OCI-LY3 (cell line): ENCODE results near the gene EIF2D.

ENCODE experiments used
- EZH2phosphoT487 ChIP-seq: fragments of 200-600 bp; shearing (Covaris generic); IDR thresholded peaks from 2 replicates; pipeline ENCODE4 v1.6.1; 2018; ENCODE audit warnings: antibody characterized with exemption, mixed run types, low read depth
- TF ChIP-seq, protein P1 (sequence below): fragments of 200-600, 300-600 bp; sonication (generic); IDR thresholded peaks from 2 replicates; pipeline ENCODE4 v1.5.1; 2014; ENCODE audit warnings: antibody characterized with exemption, low read length, low read depth

GRCh38 chr1:206588492-206588891, 23.8 kb downstream of the EIF2D start:
- TF ChIP-seq, protein P1, sequence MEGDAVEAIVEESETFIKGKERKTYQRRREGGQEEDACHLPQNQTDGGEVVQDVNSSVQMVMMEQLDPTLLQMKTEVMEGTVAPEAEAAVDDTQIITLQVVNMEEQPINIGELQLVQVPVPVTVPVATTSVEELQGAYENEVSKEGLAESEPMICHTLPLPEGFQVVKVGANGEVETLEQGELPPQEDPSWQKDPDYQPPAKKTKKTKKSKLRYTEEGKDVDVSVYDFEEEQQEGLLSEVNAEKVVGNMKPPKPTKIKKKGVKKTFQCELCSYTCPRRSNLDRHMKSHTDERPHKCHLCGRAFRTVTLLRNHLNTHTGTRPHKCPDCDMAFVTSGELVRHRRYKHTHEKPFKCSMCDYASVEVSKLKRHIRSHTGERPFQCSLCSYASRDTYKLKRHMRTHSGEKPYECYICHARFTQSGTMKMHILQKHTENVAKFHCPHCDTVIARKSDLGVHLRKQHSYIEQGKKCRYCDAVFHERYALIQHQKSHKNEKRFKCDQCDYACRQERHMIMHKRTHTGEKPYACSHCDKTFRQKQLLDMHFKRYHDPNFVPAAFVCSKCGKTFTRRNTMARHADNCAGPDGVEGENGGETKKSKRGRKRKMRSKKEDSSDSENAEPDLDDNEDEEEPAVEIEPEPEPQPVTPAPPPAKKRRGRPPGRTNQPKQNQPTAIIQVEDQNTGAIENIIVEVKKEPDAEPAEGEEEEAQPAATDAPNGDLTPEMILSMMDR: no peak
- no peak for TF ChIP-seq EZH2phosphoT487
